Upper lobe of left lung (tissue), 6 donors: ENCODE data around the gene ITSN2. TPM values are rescaled to one million over a fixed set of nuclear protein-coding genes. Genes with fewer than 3 reads are reported as not detected.

ENCODE experiments used
- ATAC-seq, 2 donors: fragments of 200-7000 bp; cut with Tn5 transposase; one replicate each; pipeline ENCODE4 v1.9.1; 2022; ENCODE audit warnings: mild to moderate bottlenecking in 2 of 2, moderate library complexity in 2 of 2; ENCODE audit not compliant: low FRiP score in 2 of 2
- DNase-seq, 2 donors: peaks; one replicate each; pipeline ENCODE4 v3.0.0-alpha.2; 2019 to 2020
- H3K27ac ChIP-seq, 4 donors: fragments of 200-600 bp; sonication (generic); one replicate each; pipeline ENCODE4 v1.5.1; 2016 to 2019
- H3K27me3 ChIP-seq, 4 donors: fragments of 200-600 bp; sonication (generic); one replicate each; pipeline ENCODE4 v1.5.1; 2017 to 2019
- H3K36me3 ChIP-seq, 4 donors: fragments of 200-600 bp; sonication (generic); one replicate each; pipeline ENCODE4 v1.5.1; 2016 to 2019
- H3K4me1 ChIP-seq, 4 donors: fragments of 200-600 bp; sonication (generic); one replicate each; pipeline ENCODE4 v1.5.1; 2018 to 2019
- H3K4me3 ChIP-seq, 4 donors: fragments of 200-600 bp; sonication (generic); one replicate each; pipeline ENCODE4 v1.5.1; 2017 to 2019; ENCODE audit warnings: mild to moderate bottlenecking in 2 of 4, moderate library complexity in 1 of 4
- H3K9me3 ChIP-seq, 4 donors: fragments of 200-600 bp; sonication (generic); one replicate each; pipeline ENCODE4 v1.5.1; 2018 to 2019
- EP300 ChIP-seq, 4 donors: sonication (generic); formaldehyde crosslinking; IDR thresholded peaks; one replicate each; pipeline ENCODE4 v1.5.1; 2017; ENCODE audit warnings: antibody characterized with exemption in 4 of 4, control low read depth in 2 of 4
- POLR2A ChIP-seq, 4 donors: fragments of 450-650 bp; IDR thresholded peaks; one replicate each; pipeline ENCODE4 v1.5.1; 2016 to 2017; ENCODE audit warnings: antibody characterized with exemption in 4 of 4, mild to moderate bottlenecking in 2 of 4
- POLR2AphosphoS5 ChIP-seq, 2 donors: sonication (generic); formaldehyde crosslinking; IDR thresholded peaks; one replicate each; pipeline ENCODE4 v1.5.1; 2017; ENCODE audit warnings: antibody characterized with exemption in 2 of 2
- WGBS, 2 donors: methylation state at CpG; one replicate each; pipeline ENCODE4 v1.1.5; 2017 to 2018; 5-methylcytosine and 5-hydroxymethylcytosine counted together
- total RNA-seq, 6 donors: library from RNA; depleted of rRNA in 4 of 6; stranded (reverse); fragments of >200 nt in 4 of 6; gene quantifications; one replicate each; pipeline versions ENCODE4 v1.1.0 to v1.2.1, GENCODE V29; 2016 to 2021
- TF ChIP-seq, protein P1 (sequence below), 6 experiments: fragments of 450-650 bp in 4 of 6; fragments of 200-600 bp in 2 of 6; sonication (generic) in 2 of 6; IDR thresholded peaks; one replicate each; pipeline ENCODE4 v1.5.1; 2016 to 2019; ENCODE audit warnings: antibody characterized with exemption in 6 of 6
- donor health status: DM: no; HTN: no; CAD: no; lungs with moderate emphysema.
- donor health status: DM: no; HTN: yes; CAD: no; lungs with severe emphysema.

The ITSN2 gene
- total RNA-seq, 6 donors from 2014 or later = 73.4 to 119 (median 91.3) TPM

DNA sequence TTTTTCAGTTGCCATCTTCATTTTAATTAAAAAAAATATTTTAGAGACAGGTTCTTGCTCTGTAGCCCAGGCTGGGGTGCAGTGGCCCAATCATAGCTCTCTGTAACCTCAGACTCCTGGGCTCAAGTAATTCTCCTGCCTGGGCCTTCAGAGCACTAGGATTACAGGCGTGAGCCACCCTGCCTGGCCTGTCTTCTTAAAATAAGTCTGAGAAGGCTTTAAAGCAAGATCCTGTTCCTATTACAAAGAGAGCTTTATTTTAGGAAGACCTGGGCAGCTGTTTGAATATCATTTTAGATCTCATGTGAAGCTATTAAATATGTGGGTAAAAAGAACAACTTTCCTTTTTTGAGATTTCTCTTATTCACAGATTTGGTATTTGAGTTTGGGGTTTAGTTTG, 184.0 kb downstream of the ITSN2 start:
- Histone ChIP-seq H3K9me3 (no peaks in the 10 kb centered on the region), H3K4me1 (no peaks in the 10 kb centered on the region), H3K27me3 (no peaks in the 10 kb centered on the region), H3K36me3 (no peaks in the 10 kb centered on the region), H3K27ac (no peak overlapping the region), H3K4me3 (no peak overlapping the region)
- DNase-seq = no peak
- WGBS, 2 donors = 89 to 100% methylated on average over 1 of the region's 1 CpG
- no peak for TF ChIP-seq EP300 (IDR thresholded peaks at IDR 0.05)
- TF ChIP-seq POLR2AphosphoS5 (IDR thresholded peaks at IDR 0.05) = no peak
- no peak for TF ChIP-seq POLR2A (IDR thresholded peaks at IDR 0.05)
- TF ChIP-seq, protein P1, sequence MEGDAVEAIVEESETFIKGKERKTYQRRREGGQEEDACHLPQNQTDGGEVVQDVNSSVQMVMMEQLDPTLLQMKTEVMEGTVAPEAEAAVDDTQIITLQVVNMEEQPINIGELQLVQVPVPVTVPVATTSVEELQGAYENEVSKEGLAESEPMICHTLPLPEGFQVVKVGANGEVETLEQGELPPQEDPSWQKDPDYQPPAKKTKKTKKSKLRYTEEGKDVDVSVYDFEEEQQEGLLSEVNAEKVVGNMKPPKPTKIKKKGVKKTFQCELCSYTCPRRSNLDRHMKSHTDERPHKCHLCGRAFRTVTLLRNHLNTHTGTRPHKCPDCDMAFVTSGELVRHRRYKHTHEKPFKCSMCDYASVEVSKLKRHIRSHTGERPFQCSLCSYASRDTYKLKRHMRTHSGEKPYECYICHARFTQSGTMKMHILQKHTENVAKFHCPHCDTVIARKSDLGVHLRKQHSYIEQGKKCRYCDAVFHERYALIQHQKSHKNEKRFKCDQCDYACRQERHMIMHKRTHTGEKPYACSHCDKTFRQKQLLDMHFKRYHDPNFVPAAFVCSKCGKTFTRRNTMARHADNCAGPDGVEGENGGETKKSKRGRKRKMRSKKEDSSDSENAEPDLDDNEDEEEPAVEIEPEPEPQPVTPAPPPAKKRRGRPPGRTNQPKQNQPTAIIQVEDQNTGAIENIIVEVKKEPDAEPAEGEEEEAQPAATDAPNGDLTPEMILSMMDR (IDR thresholded peaks at IDR 0.05) = no peak
- no peak for ATAC-seq

GRCh38 chr2:24175631-24176187, 184.6 kb downstream of the ITSN2 start:
- peak in 1 of 2 donors; percentile 40 for ATAC-seq
- TF ChIP-seq, protein P1 (IDR thresholded peaks at IDR 0.05) = no peak
- TF ChIP-seq POLR2A (IDR thresholded peaks at IDR 0.05) (no peak), EP300 (IDR thresholded peaks at IDR 0.05) (no peak), POLR2AphosphoS5 (IDR thresholded peaks at IDR 0.05) (no peak)
- Histone ChIP-seq H3K36me3 (no peaks in the 10 kb centered on the region), H3K27me3 (no peaks in the 10 kb centered on the region), H3K4me3 (peak overlapping the region in 2 of 4 donors; percentile 14 to 21), H3K27ac (no peak overlapping the region), H3K9me3 (no peaks in the 10 kb centered on the region), H3K4me1 (no peaks in the 10 kb centered on the region)
- DNase-seq = peak in 1 of 2 donors; percentile 39
- WGBS, 2 donors = 64 to 78% methylated on average over 17 of the region's 17 CpGs

DNA sequence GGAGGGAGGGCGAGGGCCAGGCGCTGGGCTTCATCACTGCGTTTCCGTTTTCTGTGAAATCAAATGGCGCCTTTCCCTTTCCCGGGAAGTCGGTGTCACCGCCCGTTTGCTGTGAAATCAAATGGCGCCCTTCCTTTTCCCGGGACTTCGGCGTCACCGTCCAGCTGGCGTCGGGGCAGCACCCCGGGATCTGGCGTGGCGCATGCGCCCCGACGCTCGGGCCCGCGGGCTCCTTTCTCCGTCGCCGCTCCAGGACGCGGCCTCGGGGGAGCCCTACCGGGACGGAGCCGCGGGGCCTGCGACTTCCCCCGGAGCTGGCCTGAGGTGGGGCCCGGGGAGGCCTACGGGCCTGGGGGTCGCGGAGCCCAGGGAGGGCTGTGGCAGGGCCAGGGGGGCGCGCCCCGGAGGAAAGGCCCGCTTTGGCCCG, 185.5 kb downstream of the ITSN2 start, which contains the start of gene FAM228A:
TSS of gene FAM228A (plus strand) at position 203 of the 427 bp plus-strand sequence. CDS start 428 bp downstream, outside the sequence.
- 52 to 56% methylated on average over 12 to 46 of the region's 46 CpGs for WGBS, 2 donors
- TF ChIP-seq POLR2A (IDR thresholded peaks at IDR 0.05) = no peak
- no peak for TF ChIP-seq EP300 (IDR thresholded peaks at IDR 0.05)
- no peak for TF ChIP-seq POLR2AphosphoS5 (IDR thresholded peaks at IDR 0.05)
- TF ChIP-seq, protein P1 (IDR thresholded peaks at IDR 0.05) = no peak
- DNase-seq = peak in 1 of 2 donors; percentile 74

DNA sequence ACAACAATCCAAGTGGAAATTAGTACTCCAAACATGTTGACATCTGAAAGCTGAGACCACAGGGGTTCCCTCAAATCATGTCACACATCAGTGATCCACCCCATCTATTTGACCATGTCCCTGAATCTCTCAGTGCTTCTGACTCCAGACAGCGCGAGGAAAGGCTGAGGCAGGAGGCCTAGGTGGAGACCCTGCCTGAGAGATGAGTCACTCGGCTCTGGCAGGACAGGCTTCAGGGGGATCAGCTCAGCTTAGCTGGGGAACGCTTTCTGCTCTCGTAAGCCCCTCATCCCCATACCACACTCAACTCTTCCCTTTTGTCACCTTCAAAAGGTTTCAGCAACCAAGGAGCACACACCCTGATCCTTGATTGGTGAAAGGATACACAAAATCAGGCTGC, 191.3 kb downstream of the ITSN2 start:
- WGBS, 2 donors = 89 to 92% methylated on average over 5 of the region's 5 CpGs
- no peaks in the 10 kb centered on the region for H3K9me3 ChIP-seq
- ATAC-seq = no peak

More for the DNA sequence above, 185.5 kb downstream of the ITSN2 start, which contains the start of gene FAM228A:
- H3K4me3 ChIP-seq = peak within 1 kb of the TSS in 2 of 4 donors; percentile 14 to 21
- no peaks in the 10 kb centered on the region for H3K36me3 ChIP-seq
- no peaks in the 10 kb centered on the region for H3K9me3 ChIP-seq
- no peaks in the 10 kb centered on the region for H3K4me1 ChIP-seq
- no peak within 1 kb of the TSS for H3K27ac ChIP-seq
- ATAC-seq = peak in 1 of 2 donors; percentile 38
- no peaks in the 10 kb centered on the region for H3K27me3 ChIP-seq

More for the DNA sequence above, 191.3 kb downstream of the ITSN2 start:
- H3K4me3 ChIP-seq = no peak overlapping the region
- no peak for DNase-seq
- no peaks in the 10 kb centered on the region for H3K36me3 ChIP-seq
- TF ChIP-seq POLR2AphosphoS5 (IDR thresholded peaks at IDR 0.05) (no peak), POLR2A (IDR thresholded peaks at IDR 0.05) (no peak), EP300 (IDR thresholded peaks at IDR 0.05) (no peak)
- TF ChIP-seq, protein P1 (IDR thresholded peaks at IDR 0.05) = no peak
- H3K4me1 ChIP-seq = peaks cover 0 to 2% (median 0%) of the 10 kb centered on the region in 4 donors
- no peak overlapping the region for H3K27ac ChIP-seq
- no peaks in the 10 kb centered on the region for H3K27me3 ChIP-seq
